Keratinocyte (primary cell): ENCODE measurements around the gene INTS1. TPM values are rescaled to one million over a fixed set of nuclear protein-coding genes. Genes with fewer than 3 reads are reported as not detected.
"Not testable (repeated sequence)": the region's sequence is repeated elsewhere in the genome, so short reads cannot be mapped to it uniquely, and the experiment has no call there.

Source experiments
- DNase-seq: peaks from one replicate; pipeline ENCODE4 v3.0.0-alpha.2; 2011; ENCODE audit warnings: low read depth, missing footprints, low spot score
- FAIRE-seq: peaks from 2 replicates; lab custom pipeline; 2011; peaks lifted over from hg19 to GRCh38; lab: Jason Lieb, UNC
- H2AFZ ChIP-seq: 2 replicates; pipeline ENCODE4 v1.6.0; 2012; ENCODE audit warnings: low read length, control low read depth, inconsistent platforms; ENCODE audit not compliant: control insufficient read depth
- H3K27ac ChIP-seq: 2 replicates; pipeline ENCODE4 v1.5.1; 2011; ENCODE audit warnings: low read length; ENCODE audit not compliant: control insufficient read depth, insufficient read depth
- H3K27me3 ChIP-seq: 3 replicates; pipeline ENCODE4 v1.6.0; 2011; ENCODE audit warnings: low read length; ENCODE audit not compliant: control insufficient read depth, insufficient read depth; ENCODE audit errors: extremely low read depth
- H3K36me3 ChIP-seq, 2 experiments: 2 replicates in 1 of 2; 3 replicates in 1 of 2; pipeline ENCODE4 v1.5.1; 2011; ENCODE audit warnings: low read length in 2 of 2, mild to moderate bottlenecking in 1 of 2; ENCODE audit not compliant: control insufficient read depth in 2 of 2, insufficient read depth in 2 of 2; ENCODE audit errors: extremely low read depth in 1 of 2
- H3K4me1 ChIP-seq: 3 replicates; pipeline ENCODE4 v1.5.1; 2011; ENCODE audit warnings: low read length; ENCODE audit not compliant: control insufficient read depth, insufficient read depth; ENCODE audit errors: extremely low read depth
- H3K4me2 ChIP-seq: 3 replicates; pipeline ENCODE4 v1.6.0; 2011; ENCODE audit warnings: low read depth, low read length; ENCODE audit not compliant: control insufficient read depth, insufficient read depth; ENCODE audit errors: extremely low read depth
- H3K4me3 ChIP-seq, 3 experiments: fragments of 200-600 bp in 1 of 3; sonication (generic) in 1 of 3; 2 replicates in 2 of 3; 3 replicates in 1 of 3; pipeline ENCODE4 v1.5.1; 2011 to 2016; ENCODE audit warnings: low read length in 3 of 3, mild to moderate bottlenecking in 3 of 3, control low read depth in 2 of 3, inconsistent platforms in 1 of 3, low read depth in 1 of 3, mixed read lengths in 1 of 3, mixed run types in 1 of 3, moderate library complexity in 1 of 3; ENCODE audit not compliant: control insufficient read depth in 2 of 3, insufficient read depth in 2 of 3; ENCODE audit errors: extremely low read depth in 1 of 3
- H3K79me2 ChIP-seq: 2 replicates; pipeline ENCODE4 v1.6.0; 2012; ENCODE audit warnings: low read length; ENCODE audit not compliant: control insufficient read depth, insufficient read depth
- H3K9ac ChIP-seq: 3 replicates; pipeline ENCODE4 v1.6.0; 2011; ENCODE audit warnings: low read length; ENCODE audit not compliant: control insufficient read depth, insufficient read depth; ENCODE audit errors: extremely low read depth
- H3K9me1 ChIP-seq: 3 replicates; pipeline ENCODE4 v1.6.0; 2011; ENCODE audit warnings: low read length; ENCODE audit not compliant: control insufficient read depth, insufficient read depth; ENCODE audit errors: extremely low read depth
- H3K9me3 ChIP-seq: 2 replicates; pipeline ENCODE4 v1.5.1; 2012; ENCODE audit warnings: low read depth, low read length; ENCODE audit not compliant: control insufficient read depth
- H4K20me1 ChIP-seq: 3 replicates; pipeline ENCODE4 v1.6.0; 2011; ENCODE audit warnings: low read length; ENCODE audit not compliant: control insufficient read depth, insufficient read depth; ENCODE audit errors: extremely low read depth
- CTCF ChIP-seq, 3 experiments: IDR thresholded peaks in 1 of 3; conservative IDR thresholded peaks in 1 of 3; optimal IDR thresholded peaks in 1 of 3; 2 replicates in 2 of 3; 3 replicates in 1 of 3; pipeline versions ENCODE3 to v1.5.1; 2011; ENCODE audit warnings: low read length in 3 of 3, mild to moderate bottlenecking in 3 of 3, moderate library complexity in 2 of 3, control low read depth in 1 of 3, inconsistent platforms in 1 of 3; ENCODE audit not compliant: insufficient read depth in 2 of 3; ENCODE audit errors: extremely low read depth in 1 of 3
- EZH2 ChIP-seq: IDR thresholded peaks from one replicate; pipeline ENCODE4 v1.6.1; 2012; ENCODE audit warnings: inconsistent platforms, mild to moderate bottlenecking, low read length, moderate library complexity
- dilution Hi-C: fragments of 300-500 bp; cut with MboI; formaldehyde crosslinking; loops from one replicate; pipeline ENCODE4 v1.7.0; 2020; ENCODE audit warnings: low sequenced_read_pairs; ENCODE audit not compliant: extremely low pct_ligation_motif_present
- polyA plus RNA-seq, 5 experiments: library from polyadenylated mRNA; depleted of rRNA in 3 of 5; stranded (reverse) in 3 of 5; stranded (forward) in 1 of 5; unstranded in 1 of 5; fragments of >200 nt; gene quantifications; 1 replicate in 1 of 5; 2 replicates in 3 of 5; 3 replicates in 1 of 5; pipeline versions ENCODE4 v1.2.1 to v1.2.3, GENCODE V29; 2011 to 2012; ENCODE audit warnings: missing spikeins in 2 of 5, low read depth in 1 of 5, low replicate concordance in 1 of 5

Gene INTS1
- polyA plus RNA-seq, 1 donor (not counting 4 experiments of a cell fraction or from before 2014, with no cell fraction given), result 10.6 TPM

DNA sequence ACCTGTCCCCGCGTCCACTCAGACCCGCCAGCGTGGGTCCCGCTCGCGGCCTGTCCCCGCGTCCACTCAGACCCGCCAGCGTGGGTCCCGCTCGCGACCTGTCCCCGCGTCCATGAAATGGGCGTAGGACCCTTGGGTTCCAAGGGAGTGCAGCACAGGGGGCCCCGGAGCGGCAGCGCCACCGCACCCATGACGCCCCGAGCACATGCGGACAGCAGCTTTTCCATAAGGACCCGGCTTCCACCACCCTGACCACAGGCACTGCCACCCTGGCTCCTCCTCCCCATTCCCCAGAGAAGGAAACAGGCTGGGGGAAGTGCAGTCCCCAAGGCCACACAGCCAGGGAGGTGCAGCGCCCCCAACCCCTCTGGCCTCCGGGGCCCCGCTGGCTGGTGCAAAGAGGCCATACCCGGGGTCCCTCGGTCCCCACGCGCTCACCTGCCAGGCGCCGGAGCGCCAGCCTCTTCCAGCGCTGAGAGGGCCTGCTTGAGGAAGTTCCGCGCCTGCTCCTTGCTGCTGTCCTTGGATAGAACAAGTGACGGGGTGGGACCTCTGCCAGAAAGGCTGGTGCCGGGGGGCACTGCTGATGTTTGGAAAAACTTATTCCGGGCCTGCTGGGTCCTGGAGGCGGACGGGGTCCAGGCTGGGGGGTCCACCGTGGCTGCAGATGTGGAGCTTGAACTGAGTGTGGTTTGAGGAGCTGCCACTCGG lies 59.8 kb downstream of the INTS1 start:
- TF ChIP-seq EZH2, result no peak
- TF ChIP-seq CTCF (optimal IDR thresholded peaks at IDR 0.05 in 1 of 3, IDR thresholded peaks at IDR 0.05 in 1 of 3, conservative IDR thresholded peaks at IDR 0.05 in 1 of 3; ENCODE audit: extremely low read depth in 1 of 3, insufficient read depth in 2 of 3, low read length in 3 of 3), result no peak
- Histone ChIP-seq H3K9ac (no peak overlapping the region), H3K4me1 (no peaks in the 10 kb centered on the region), H3K79me2 (no peaks in the 10 kb centered on the region), H4K20me1 (peaks cover 2% of the 10 kb centered on the region), H3K4me3 (no peak overlapping the region), H3K4me2 (no peak overlapping the region), H3K27me3 (no peaks in the 10 kb centered on the region), H3K9me1 (no peaks in the 10 kb centered on the region), H2AFZ (no peak overlapping the region), H3K36me3 (peaks cover 0 to 18% of the 10 kb centered on the region in 2 experiments), H3K27ac (no peak overlapping the region), H3K9me3 (no peaks in the 10 kb centered on the region)
- dilution Hi-C loops, result no loop called here
- DNase-seq (no peak), FAIRE-seq (no peak)

DNA sequence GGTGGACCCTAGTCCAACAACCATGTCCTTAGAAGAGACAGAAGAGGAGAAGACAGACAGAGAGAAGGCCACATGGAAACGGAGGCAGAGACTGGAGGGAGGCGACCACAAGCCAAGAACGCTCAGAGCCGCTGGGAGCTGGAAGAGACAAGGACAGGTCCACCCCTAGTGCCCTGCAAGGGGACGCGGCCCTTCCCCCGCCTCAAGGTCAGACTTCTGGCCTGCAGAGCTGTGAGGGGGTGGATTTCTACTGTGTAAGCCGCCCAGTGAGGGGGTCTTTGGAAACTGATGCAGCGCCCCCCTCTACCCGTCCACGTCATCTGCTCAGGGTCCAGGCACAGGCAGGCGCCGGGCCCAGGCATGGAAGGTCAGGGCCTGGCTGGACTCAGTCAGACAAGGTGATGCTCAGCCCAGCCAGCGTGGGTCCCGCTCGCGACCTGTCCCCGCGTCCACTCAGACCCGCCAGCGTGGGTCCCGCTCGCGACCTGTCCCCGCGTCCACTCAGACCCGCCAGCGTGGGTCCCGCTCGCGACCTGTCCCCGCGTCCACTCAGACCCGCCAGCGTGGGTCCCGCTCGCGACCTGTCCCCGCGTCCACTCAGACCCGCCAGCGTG lies 60.5 kb downstream of the INTS1 start:
- H3K9me3 ChIP-seq, H3K9ac ChIP-seq, dilution Hi-C loops, H3K27ac ChIP-seq, FAIRE-seq, H3K4me3 ChIP-seq, H3K27me3 ChIP-seq, H3K79me2 ChIP-seq, DNase-seq, H3K9me1 ChIP-seq, H4K20me1 ChIP-seq, H3K4me1 ChIP-seq, H3K4me2 ChIP-seq, H2AFZ ChIP-seq: not testable (repeated sequence)
- peaks cover 0 to 20% of the 10 kb centered on the region in 2 experiments for H3K36me3 ChIP-seq
